Thyroid gland (tissue), 4 donors: ENCODE measurements around the gene TRABD2B.

Experiments used
- POLR2A ChIP-seq, 2 donors: fragments of 450-650 bp; IDR thresholded peaks; one replicate each; pipeline ENCODE4 v1.6.1; 2017; ENCODE audit warnings: antibody characterized with exemption in 2 of 2, mild to moderate bottlenecking in 2 of 2, moderate library complexity in 1 of 2
- TF ChIP-seq, protein P1 (sequence below), 6 experiments: fragments of 200-600 bp in 3 of 6; fragments of 450-650 bp in 3 of 6; sonication (generic) in 3 of 6; IDR thresholded peaks; one replicate each; pipeline ENCODE4 v1.5.1; 2016 to 2019; ENCODE audit warnings: antibody characterized with exemption in 6 of 6, mild to moderate bottlenecking in 2 of 6, inconsistent platforms in 1 of 6, moderate library complexity in 1 of 6

DNA sequence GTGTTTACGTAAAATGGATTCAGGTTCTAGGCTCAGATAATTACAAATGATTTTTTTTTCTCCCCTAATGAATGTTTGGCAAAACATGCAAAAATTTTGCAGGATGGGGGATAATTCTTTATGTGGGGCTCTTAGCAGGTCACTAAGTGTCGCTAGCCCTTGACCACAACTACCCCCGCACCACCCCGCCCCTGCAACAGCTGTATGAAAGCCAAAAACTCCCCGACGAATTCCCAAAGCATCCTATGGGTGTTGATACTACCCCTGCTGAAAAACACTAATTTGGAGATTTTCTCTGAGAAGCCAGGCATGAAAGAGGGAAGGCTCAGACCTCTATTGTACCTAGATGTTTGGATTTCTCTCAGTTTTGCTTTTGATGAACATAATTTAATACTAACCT lies 243.0 kb downstream of the TRABD2B start:
- TF ChIP-seq, protein P1, sequence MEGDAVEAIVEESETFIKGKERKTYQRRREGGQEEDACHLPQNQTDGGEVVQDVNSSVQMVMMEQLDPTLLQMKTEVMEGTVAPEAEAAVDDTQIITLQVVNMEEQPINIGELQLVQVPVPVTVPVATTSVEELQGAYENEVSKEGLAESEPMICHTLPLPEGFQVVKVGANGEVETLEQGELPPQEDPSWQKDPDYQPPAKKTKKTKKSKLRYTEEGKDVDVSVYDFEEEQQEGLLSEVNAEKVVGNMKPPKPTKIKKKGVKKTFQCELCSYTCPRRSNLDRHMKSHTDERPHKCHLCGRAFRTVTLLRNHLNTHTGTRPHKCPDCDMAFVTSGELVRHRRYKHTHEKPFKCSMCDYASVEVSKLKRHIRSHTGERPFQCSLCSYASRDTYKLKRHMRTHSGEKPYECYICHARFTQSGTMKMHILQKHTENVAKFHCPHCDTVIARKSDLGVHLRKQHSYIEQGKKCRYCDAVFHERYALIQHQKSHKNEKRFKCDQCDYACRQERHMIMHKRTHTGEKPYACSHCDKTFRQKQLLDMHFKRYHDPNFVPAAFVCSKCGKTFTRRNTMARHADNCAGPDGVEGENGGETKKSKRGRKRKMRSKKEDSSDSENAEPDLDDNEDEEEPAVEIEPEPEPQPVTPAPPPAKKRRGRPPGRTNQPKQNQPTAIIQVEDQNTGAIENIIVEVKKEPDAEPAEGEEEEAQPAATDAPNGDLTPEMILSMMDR (IDR thresholded peaks at IDR 0.05) = no peak
- TF ChIP-seq POLR2A (IDR thresholded peaks at IDR 0.05) = no peak
